ENCODE results near the gene HS3ST1. TPM values are rescaled to one million over a fixed set of nuclear protein-coding genes. Genes with fewer than 3 reads are reported as not detected.

HS3ST1 gene
- total and polyA plus RNA-seq, 2 donors from 2014 or later: 1.1 to 39.0 TPM

GRCh38 chr4:11430536-11430935 lies 1.8 kb upstream of the HS3ST1 start:
- peaks cover 0 to 10% (median 0%) of the 10 kb centered on the region in 3 donors for H3K4me1 ChIP-seq (ENCODE audit: control insufficient read depth in 2 of 3, insufficient read depth in 2 of 3, low read depth in 1 of 3, low read length in 3 of 3)
- H3K4me3 ChIP-seq (ENCODE audit: low read length in 3 of 3): peak overlapping the region in 1 of 3 donors; percentile 77
- H3K27me3 ChIP-seq (ENCODE audit: control insufficient read depth, insufficient read depth, low read length): peaks cover 12% of the 10 kb centered on the region
- no peak overlapping the region for H3K27ac ChIP-seq (ENCODE audit: low read depth in 2 of 2, low read length in 2 of 2)
- no peak for TF ChIP-seq CTCF (IDR thresholded peaks at IDR 0.05; ENCODE audit: borderline replicate concordance, extremely low read depth, insufficient read depth)
- DNase-seq (no peak), FAIRE-seq (no peak)
- no peaks in the 10 kb centered on the region for H3K9me3 ChIP-seq (ENCODE audit: control insufficient read depth in 2 of 3, insufficient read depth in 1 of 3, low read length in 3 of 3)
- H3K9ac ChIP-seq (ENCODE audit: low read length in 3 of 3): no peak overlapping the region
- intact Hi-C loops (cut with DNase I): no loop called here
- no peaks in the 10 kb centered on the region for H3K36me3 ChIP-seq (ENCODE audit: control insufficient read depth in 2 of 3, insufficient read depth in 3 of 3, low read length in 3 of 3)

- peaks cover 12% of the 10 kb centered on the region for H3K27me3 ChIP-seq (ENCODE audit: control insufficient read depth, insufficient read depth, low read length)
- intact Hi-C loops (cut with DNase I): no loop called here
- peak overlapping the region in 1 of 2 donors; percentile 34 for H3K27ac ChIP-seq (ENCODE audit: low read depth in 2 of 2, low read length in 2 of 2)
- H3K9ac ChIP-seq (ENCODE audit: low read length in 3 of 3): peak overlapping the region in 1 of 3 donors; percentile 54
- no peak for FAIRE-seq
- no peaks in the 10 kb centered on the region for H3K9me3 ChIP-seq (ENCODE audit: control insufficient read depth in 2 of 3, insufficient read depth in 1 of 3, low read length in 3 of 3)
- no peak for TF ChIP-seq CTCF (IDR thresholded peaks at IDR 0.05; ENCODE audit: borderline replicate concordance, extremely low read depth, insufficient read depth)
- H3K36me3 ChIP-seq (ENCODE audit: control insufficient read depth in 2 of 3, insufficient read depth in 3 of 3, low read length in 3 of 3): no peaks in the 10 kb centered on the region
- peaks cover 0 to 10% (median 0%) of the 10 kb centered on the region in 3 donors for H3K4me1 ChIP-seq (ENCODE audit: control insufficient read depth in 2 of 3, insufficient read depth in 2 of 3, low read depth in 1 of 3, low read length in 3 of 3)
- H3K4me3 ChIP-seq (ENCODE audit: low read length in 3 of 3): peak overlapping the region; percentile 11 to 82 (median 77)
- no peak for DNase-seq
These were observed 978 bp upstream of the HS3ST1 start for GRCh38 chr4:11429699-11430045.

DNA sequence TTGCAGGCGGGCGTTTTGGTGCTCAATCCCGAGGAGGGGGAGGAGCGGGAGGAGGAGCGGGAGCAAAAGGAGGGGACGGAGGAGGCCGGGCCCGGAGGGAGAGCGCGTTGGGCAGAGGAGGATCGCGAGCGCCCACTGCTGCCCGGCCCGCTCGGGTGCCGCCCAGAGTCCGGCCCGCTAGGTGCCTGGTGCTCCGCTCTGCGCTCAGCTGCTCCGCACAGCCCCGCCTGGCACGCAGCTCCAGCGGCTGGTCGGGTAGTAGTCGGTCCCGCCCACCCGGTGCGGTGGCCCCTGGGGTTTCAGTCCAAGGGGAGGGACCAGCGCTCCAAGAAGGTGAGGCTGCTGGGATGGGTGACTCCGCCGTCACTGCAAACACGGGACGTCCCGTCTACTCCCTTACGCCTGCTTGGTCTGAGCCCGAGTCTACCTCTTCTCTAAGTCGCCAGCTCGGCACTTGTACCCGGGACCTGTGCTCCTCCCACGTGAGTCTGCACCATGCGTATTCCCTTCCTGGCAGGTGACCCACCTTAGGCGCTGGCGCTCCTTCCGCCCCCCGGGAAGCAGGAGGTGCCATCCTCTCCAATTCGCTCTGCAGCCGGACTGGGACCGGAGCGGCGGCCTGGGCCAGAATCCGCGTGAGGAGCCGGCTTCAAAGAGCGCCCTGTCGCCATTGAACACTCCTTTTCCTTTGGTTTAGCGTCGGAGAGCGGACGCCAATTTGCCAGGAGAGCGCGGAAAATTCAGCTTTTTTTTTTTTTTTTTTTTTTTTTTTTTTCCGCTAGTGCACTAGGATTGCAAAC lies 405 bp upstream of the HS3ST1 start:
- no peak for FAIRE-seq

More for the DNA sequence above, 405 bp upstream of the HS3ST1 start:
- H3K36me3 ChIP-seq (ENCODE audit: control insufficient read depth in 2 of 3, insufficient read depth in 3 of 3, low read length in 3 of 3): no peaks in the 10 kb centered on the region
- H3K4me3 ChIP-seq (ENCODE audit: low read length in 3 of 3): peak overlapping the region; percentile 75 to 82 (median 77)
- peaks cover 12% of the 10 kb centered on the region for H3K27me3 ChIP-seq (ENCODE audit: control insufficient read depth, insufficient read depth, low read length)
- intact Hi-C loops (cut with DNase I): no loop called here
- peak overlapping the region in 2 of 3 donors; percentile 57 to 60 for H3K9ac ChIP-seq (ENCODE audit: low read length in 3 of 3)
- H3K4me1 ChIP-seq (ENCODE audit: control insufficient read depth in 2 of 3, insufficient read depth in 2 of 3, low read depth in 1 of 3, low read length in 3 of 3): peaks cover 0 to 10% (median 0%) of the 10 kb centered on the region in 3 donors
- peak; percentile 56 for TF ChIP-seq CTCF (IDR thresholded peaks at IDR 0.05; ENCODE audit: borderline replicate concordance, extremely low read depth, insufficient read depth)
- H3K27ac ChIP-seq (ENCODE audit: low read depth in 2 of 2, low read length in 2 of 2): peak overlapping the region; percentile 34 to 79
- peak; percentile 87 to 96 (median 88) for DNase-seq
- no peaks in the 10 kb centered on the region for H3K9me3 ChIP-seq (ENCODE audit: control insufficient read depth in 2 of 3, insufficient read depth in 1 of 3, low read length in 3 of 3)

All from kidney (tissue), 14 donors.